Caco-2 (cell line): Measurements from ENCODE around the gene SLC38A5. TPM values are rescaled to one million over a fixed set of nuclear protein-coding genes. Genes with fewer than 3 reads are reported as not detected.

Experiments
- BruUV-seq: library from RNA; stranded (reverse); fragments of 400-500 nt; replicated peaks from 2 replicates; lab custom pipeline; 2021; lab: Mats Ljungman, UMichigan
- CTCF ChIA-PET: fragments of 300-600 bp; sonication (Branson Sonifier 250); formaldehyde crosslinking; loops from one replicate; lab custom pipeline; 2022; ENCODE audit warnings: antibody characterized with exemption; lab: Charles Lee
- POLR2A ChIA-PET: fragments of 300-600 bp; sonication (Branson Sonifier 250); formaldehyde crosslinking; loops from one replicate; lab custom pipeline; 2022; ENCODE audit warnings: antibody characterized with exemption; lab: Charles Lee
- DNase-seq, 2 experiments: peaks; one replicate each; pipeline versions ENCODE4 v3.0.0 to v3.0.0-alpha.2; 2020 to 2022
- H3K27me3 ChIP-seq: replicated peaks from 2 replicates; pipeline ENCODE4 v1.6.0; 2011; ENCODE audit warnings: low read length; ENCODE audit not compliant: control insufficient read depth, insufficient read depth
- H3K36me3 ChIP-seq: 2 replicates; pipeline ENCODE4 v1.5.1; 2011; ENCODE audit warnings: low read length; ENCODE audit not compliant: control insufficient read depth, insufficient read depth
- H3K4me1 ChIP-seq: fragments of 250-450 bp; sonication (Bioruptor Pico); 2 replicates; pipeline ENCODE4 v1.5.1; 2020; ENCODE audit warnings: mild to moderate bottlenecking
- H3K4me3 ChIP-seq: 2 replicates; pipeline ENCODE4 v1.5.1; 2011; ENCODE audit warnings: low read depth, mild to moderate bottlenecking, control low read depth, low read length
- H3K9me3 ChIP-seq: fragments of 250-450 bp; sonication (Bioruptor Pico); 2 replicates; pipeline ENCODE4 v1.5.1; 2020; ENCODE audit warnings: mild to moderate bottlenecking, moderate library complexity
- H3K27ac Mint-ChIP-seq: one replicate; pipeline ENCODE4 v1.8.0; 2022; ENCODE audit warnings: mixed read lengths; ENCODE audit not compliant: unreplicated experiment
- H3K27me3 Mint-ChIP-seq: one replicate; pipeline ENCODE4 v1.8.0; 2022; ENCODE audit warnings: mixed read lengths; ENCODE audit not compliant: insufficient read depth, unreplicated experiment
- H3K36me3 Mint-ChIP-seq: one replicate; pipeline ENCODE4 v1.8.0; 2022; ENCODE audit warnings: mild to moderate bottlenecking, mixed read lengths; ENCODE audit not compliant: insufficient read depth, unreplicated experiment
- H3K4me1 Mint-ChIP-seq: one replicate; pipeline ENCODE4 v1.8.0; 2022; ENCODE audit warnings: low read depth, mixed read lengths; ENCODE audit not compliant: unreplicated experiment
- H3K4me3 Mint-ChIP-seq: one replicate; pipeline ENCODE4 v1.8.0; 2022; ENCODE audit warnings: mild to moderate bottlenecking, moderate library complexity, mixed read lengths; ENCODE audit not compliant: unreplicated experiment
- H3K9me3 Mint-ChIP-seq: one replicate; pipeline ENCODE4 v1.8.0; 2022; ENCODE audit warnings: mixed read lengths; ENCODE audit not compliant: unreplicated experiment
- CTCF ChIP-seq, 2 experiments: fragments of 200-600 bp in 1 of 2; IDR thresholded peaks; 1 replicate in 1 of 2; 2 replicates in 1 of 2; pipeline versions ENCODE4 v1.5.1 to v1.8.0; 2011 to 2022; ENCODE audit warnings: antibody characterized with exemption in 1 of 2, control low read depth in 1 of 2, inconsistent platforms in 1 of 2, low read depth in 1 of 2, low read length in 1 of 2, mild to moderate bottlenecking in 1 of 2, moderate library complexity in 1 of 2; ENCODE audit not compliant: insufficient read depth in 1 of 2, severe bottlenecking in 1 of 2, unreplicated experiment in 1 of 2
- intact Hi-C: fragments of 100-400 bp; cut with micrococcal nuclease; formaldehyde crosslinking; loops from one replicate; pipeline ENCODE4 v1.10.0; 2022; ENCODE audit not compliant: unreplicated experiment
- total RNA-seq: library from RNA; stranded (reverse); gene quantifications from 2 replicates; pipeline ENCODE4 v1.2.3, GENCODE V29; 2022

Gene SLC38A5
- total RNA-seq, 1 experiment from 2014 or later = 0.95 TPM

GRCh38 chrX:48475774-48476577, 5.9 kb upstream of the SLC38A5 start, which contains the start of gene FTSJ1:
Gene FTSJ1, plus strand, starts transcription at chrX:48476199. Its CDS starts 1,849 bp downstream, at chrX:48478048.
- H3K36me3 ChIP-seq = no peaks in the 10 kb centered on the region
- Mint-ChIP-seq H3K4me3 (peak within 1 kb of the TSS; percentile 97), H3K36me3 (peaks cover 19% of the 10 kb centered on the region), H3K27me3 (no peaks in the 10 kb centered on the region), H3K4me1 (peaks cover 24% of the 10 kb centered on the region), H3K27ac (peak within 1 kb of the TSS; percentile 98), H3K9me3 (no peaks in the 10 kb centered on the region)
- peaks cover 7% of the 10 kb centered on the region for H3K4me1 ChIP-seq
- peak within 1 kb of the TSS; percentile 59 for H3K4me3 ChIP-seq
- CTCF ChIA-PET = no interaction called here
- DNase-seq = peak; percentile 79 to 87
- no peak for TF ChIP-seq CTCF (IDR thresholded peaks at IDR 0.05; ENCODE audit: insufficient read depth in 1 of 2, low read depth in 1 of 2, low read length in 1 of 2, severe bottlenecking in 1 of 2, unreplicated experiment in 1 of 2)
- no peaks in the 10 kb centered on the region for H3K27me3 ChIP-seq
- TSS peak; percentile 42 for BruUV-seq
- intact Hi-C loops = no loop called here
- no peaks in the 10 kb centered on the region for H3K9me3 ChIP-seq
- POLR2A ChIA-PET = interaction anchor here (0.6 kb wide), 1 partner anchor 27 kb away, joined by 3 read pairs; no protein-coding TSS in a partner anchor

GRCh38 chrX:48475296-48475695, 5.2 kb upstream of the SLC38A5 start:
- POLR2A ChIA-PET = no interaction called here
- Mint-ChIP-seq H3K36me3 (peaks cover 13% of the 10 kb centered on the region), H3K4me1 (peaks cover 24% of the 10 kb centered on the region), H3K4me3 (peak overlapping the region; percentile 97), H3K9me3 (no peaks in the 10 kb centered on the region), H3K27ac (peak overlapping the region; percentile 98), H3K27me3 (no peaks in the 10 kb centered on the region)
- H3K9me3 ChIP-seq = no peaks in the 10 kb centered on the region
- H3K4me1 ChIP-seq = peaks cover 7% of the 10 kb centered on the region
- H3K4me3 ChIP-seq = peak overlapping the region; percentile 59
- CTCF ChIA-PET = no interaction called here
- DNase-seq = peak in 1 of 2 experiments; percentile 20
- no peaks in the 10 kb centered on the region for H3K27me3 ChIP-seq
- intact Hi-C loops = no loop called here
- TF ChIP-seq CTCF (IDR thresholded peaks at IDR 0.05; ENCODE audit: insufficient read depth in 1 of 2, low read depth in 1 of 2, low read length in 1 of 2, severe bottlenecking in 1 of 2, unreplicated experiment in 1 of 2) = no peak
- no TSS peak for BruUV-seq
- no peaks in the 10 kb centered on the region for H3K36me3 ChIP-seq

GRCh38 chrX:48474581-48474980, 4.5 kb upstream of the SLC38A5 start:
- intact Hi-C loops = loop anchor here (1.0 kb wide), 1 partner anchor 37 kb away; no protein-coding TSS in a partner anchor
- H3K36me3 ChIP-seq = no peaks in the 10 kb centered on the region
- Mint-ChIP-seq H3K36me3 (peaks cover 10% of the 10 kb centered on the region), H3K9me3 (no peaks in the 10 kb centered on the region), H3K4me3 (peak overlapping the region; percentile 97), H3K4me1 (peaks cover 30% of the 10 kb centered on the region), H3K27me3 (no peaks in the 10 kb centered on the region), H3K27ac (no peak overlapping the region)
- no TSS peak for BruUV-seq
- no peaks in the 10 kb centered on the region for H3K9me3 ChIP-seq
- CTCF ChIA-PET = interaction anchor here (0.8 to 1.8 kb wide), 2 partner anchors 20 to 65 kb away, joined by 3 to 10 read pairs; partner anchors contain the start of gene TBC1D25
- no peak for DNase-seq
- TF ChIP-seq CTCF (IDR thresholded peaks at IDR 0.05; ENCODE audit: insufficient read depth in 1 of 2, low read depth in 1 of 2, low read length in 1 of 2, severe bottlenecking in 1 of 2, unreplicated experiment in 1 of 2) = no peak
- H3K27me3 ChIP-seq = no peaks in the 10 kb centered on the region
- no peak overlapping the region; the same call in 1 of the 2 replicates for H3K4me3 ChIP-seq
- POLR2A ChIA-PET = no interaction called here
- peaks cover 7% of the 10 kb centered on the region for H3K4me1 ChIP-seq
